B cell (primary cell): ENCODE results near the gene NAV2. TPM values are rescaled to one million over a fixed set of nuclear protein-coding genes. Genes with fewer than 3 reads are reported as not detected.

Experiments used
- ATAC-seq: fragments of 200-7000 bp; cut with Tn5 transposase; one replicate; pipeline ENCODE4 v1.10.0; 2021; ENCODE audit warnings: low read depth, mild to moderate bottlenecking, moderate number of reproducible peaks, moderate library complexity
- CTCF ChIA-PET: fragments of 350-600 bp; sonication (Branson Sonifier 250); formaldehyde crosslinking; loops from one replicate; lab custom pipeline; 2021; ENCODE audit warnings: antibody characterized with exemption, inconsistent platforms; lab: Charles Lee
- POLR2A ChIA-PET: fragments of 350-600 bp; sonication (Branson Sonifier 250); formaldehyde crosslinking; loops from one replicate; lab custom pipeline; 2021; ENCODE audit warnings: antibody characterized with exemption; lab: Charles Lee
- DNase-seq: peaks from one replicate; pipeline ENCODE4 v3.0.0; 2013
- H2AFZ ChIP-seq: 2 replicates; pipeline ENCODE4 v1.6.1; 2012; ENCODE audit warnings: mild to moderate bottlenecking, low read depth, low read length; ENCODE audit not compliant: insufficient read depth, poor library complexity, severe bottlenecking
- H3K27ac ChIP-seq, 2 donors: 1 replicate in 1 of 2; 2 replicates in 1 of 2; pipeline ENCODE4 v1.5.1; 2012 to 2013; ENCODE audit warnings: low read length in 2 of 2, mild to moderate bottlenecking in 2 of 2, moderate library complexity in 1 of 2
- H3K27me3 ChIP-seq, 4 experiments: fragments of 200-600 bp in 1 of 4; sonication (generic) in 1 of 4; replicated peaks in 1 of 4; 1 replicate in 2 of 4; 2 replicates in 2 of 4; pipeline versions ENCODE4 v1.6.1 to v1.7.0; 2013 to 2016; ENCODE audit warnings: low read length in 3 of 4, mild to moderate bottlenecking in 2 of 4, mixed read lengths in 1 of 4, moderate library complexity in 1 of 4; ENCODE audit not compliant: insufficient read depth in 4 of 4, control insufficient read depth in 3 of 4; ENCODE audit errors: control extremely low read depth in 1 of 4
- H3K36me3 ChIP-seq, 2 experiments: replicated peaks in 1 of 2; 1 replicate in 1 of 2; 2 replicates in 1 of 2; pipeline versions ENCODE4 v1.6.1 to v1.7.1; 2013; ENCODE audit warnings: low read length in 1 of 2; ENCODE audit not compliant: insufficient read depth in 2 of 2, control insufficient read depth in 1 of 2; ENCODE audit errors: control extremely low read depth in 1 of 2, extremely low read depth in 1 of 2
- H3K4me1 ChIP-seq, 2 donors: fragments of 200-600 bp in 1 of 2; sonication (generic) in 1 of 2; 1 replicate in 1 of 2; 2 replicates in 1 of 2; pipeline versions ENCODE4 v1.5.1 to v1.6.1; 2013 to 2017; ENCODE audit warnings: low read length in 2 of 2; ENCODE audit not compliant: control insufficient read depth in 2 of 2, insufficient read depth in 2 of 2
- H3K4me2 ChIP-seq: replicated peaks from 2 replicates; pipeline ENCODE3; 2012; ENCODE audit warnings: mild to moderate bottlenecking, low read depth, low read length; ENCODE audit not compliant: poor library complexity, severe bottlenecking
- H3K4me3 ChIP-seq, 5 experiments: fragments of 200-600 bp in 1 of 5; sonication (generic) in 1 of 5; 1 replicate in 3 of 5; 2 replicates in 2 of 5; pipeline versions ENCODE4 v1.5.1 to v1.7.0; 2011 to 2016; ENCODE audit warnings: low read length in 4 of 5, mild to moderate bottlenecking in 4 of 5, low read depth in 2 of 5, control low read depth in 1 of 5, moderate library complexity in 1 of 5; ENCODE audit not compliant: insufficient read depth in 1 of 5; ENCODE audit errors: control extremely low read depth in 1 of 5, extremely low read depth in 1 of 5
- H3K79me2 ChIP-seq: fragments of 200-600 bp; sonication (generic); one replicate; pipeline ENCODE4 v1.6.0; 2016; ENCODE audit warnings: low read length; ENCODE audit not compliant: control insufficient read depth, insufficient read depth
- H3K9ac ChIP-seq: fragments of 200-600 bp; sonication (generic); 2 replicates; pipeline ENCODE4 v1.6.1; 2017; ENCODE audit warnings: mild to moderate bottlenecking, low read length, moderate library complexity
- H3K9me3 ChIP-seq, 3 donors: one replicate each; pipeline versions ENCODE4 v1.6.1 to v1.7.1; 2013; ENCODE audit warnings: low read length in 2 of 3; ENCODE audit not compliant: control insufficient read depth in 2 of 3, insufficient read depth in 1 of 3; ENCODE audit errors: control extremely low read depth in 1 of 3
- H4K20me1 ChIP-seq: 2 replicates; pipeline ENCODE4 v1.6.0; 2012; ENCODE audit warnings: mild to moderate bottlenecking, low read length; ENCODE audit not compliant: insufficient read depth, control insufficient read depth, poor library complexity, severe bottlenecking
- H3K27ac Mint-ChIP-seq: one replicate; pipeline ENCODE4 v1.8.0; 2021; ENCODE audit warnings: mixed read lengths
- H3K27me3 Mint-ChIP-seq: one replicate; pipeline ENCODE4 v1.8.0; 2021; ENCODE audit warnings: mixed read lengths
- H3K4me1 Mint-ChIP-seq: one replicate; pipeline ENCODE4 v1.8.0; 2021; ENCODE audit warnings: mixed read lengths
- H3K4me3 Mint-ChIP-seq: one replicate; pipeline ENCODE4 v1.8.0; 2021; ENCODE audit warnings: mixed read lengths
- H3K9me3 Mint-ChIP-seq: one replicate; pipeline ENCODE4 v1.8.0; 2022; ENCODE audit warnings: mixed read lengths; ENCODE audit not compliant: insufficient read depth
- CTCF ChIP-seq: fragments of 200-600 bp; IDR thresholded peaks from one replicate; pipeline ENCODE4 v1.8.0; 2022; ENCODE audit warnings: antibody characterized with exemption, mild to moderate bottlenecking
- EZH2 ChIP-seq: IDR thresholded peaks from 2 replicates; pipeline ENCODE4 v1.6.1; 2012; ENCODE audit warnings: borderline replicate concordance, low read depth, mild to moderate bottlenecking, moderate library complexity, low read length; ENCODE audit not compliant: insufficient read depth, poor library complexity, severe bottlenecking
- WGBS: methylation state at CpG from one replicate; pipeline ENCODE4 v1.1.5; 2013; ENCODE audit warnings: missing lambda C conversion rate; ENCODE audit not compliant: insufficient coverage; 5-methylcytosine and 5-hydroxymethylcytosine counted together
- intact Hi-C: fragments of 100-400 bp; cut with micrococcal nuclease; formaldehyde crosslinking; loops from one replicate; pipeline ENCODE4 v1.10.0; 2022
- polyA plus RNA-seq: library from polyadenylated mRNA; depleted of rRNA; stranded (reverse); fragments of >200 nt; gene quantifications from 2 replicates; pipeline ENCODE4 v1.2.3, GENCODE V29; 2012
- total RNA-seq, 2 donors: library from RNA; stranded (reverse); fragments of 120-200 nt in 1 of 2; gene quantifications; 1 replicate in 1 of 2; 2 replicates in 1 of 2; pipeline versions ENCODE4 v1.2.3 to v1.2.4, GENCODE V29; 2013 to 2022

The NAV2 gene
- total and polyA plus RNA-seq, 2 donors (not counting 1 experiment from before 2014, with no cell fraction given) = 0.82 to 22.2 TPM

- TF ChIP-seq CTCF = no peak
- TF ChIP-seq EZH2 = no peak
- no peak overlapping the region for H3K4me2 ChIP-seq
- H3K9ac ChIP-seq = no peak overlapping the region
- no peaks in the 10 kb centered on the region for H4K20me1 ChIP-seq
- intact Hi-C loops = no loop called here
- no peak overlapping the region for H3K27ac ChIP-seq
- no peak for ATAC-seq
- H3K27me3 Mint-ChIP-seq = peaks cover 30% of the 10 kb centered on the region
- H3K4me1 ChIP-seq = no peaks in the 10 kb centered on the region
- H3K4me1 Mint-ChIP-seq = no peaks in the 10 kb centered on the region
- no peak overlapping the region for H3K27ac Mint-ChIP-seq
- H3K4me3 ChIP-seq = no peak overlapping the region
- DNase-seq = no peak
- no peaks in the 10 kb centered on the region for H3K27me3 ChIP-seq
- H3K79me2 ChIP-seq = no peaks in the 10 kb centered on the region
- WGBS = no CpG with 5 or more reads among the region's 1 CpG
- CTCF ChIA-PET = no interaction called here
- H2AFZ ChIP-seq = no peak overlapping the region
- POLR2A ChIA-PET = no interaction called here
- H3K9me3 Mint-ChIP-seq = no peaks in the 10 kb centered on the region
- H3K4me3 Mint-ChIP-seq = no peak overlapping the region
- H3K36me3 ChIP-seq = no peaks in the 10 kb centered on the region
- no peaks in the 10 kb centered on the region for H3K9me3 ChIP-seq
Measured at GRCh38 chr11:20030472-20030871, 317.8 kb downstream of the NAV2 start.

GRCh38 chr11:20031155-20032001 lies 318.7 kb downstream of the NAV2 start:
- POLR2A ChIA-PET = no interaction called here
- WGBS = 83% methylated on average over 7 of the region's 7 CpGs
- intact Hi-C loops = no loop called here
- Histone ChIP-seq H3K27me3 (no peaks in the 10 kb centered on the region), H3K36me3 (no peaks in the 10 kb centered on the region), H3K9ac (no peak overlapping the region), H3K79me2 (no peaks in the 10 kb centered on the region), H3K4me3 (no peak overlapping the region), H4K20me1 (no peaks in the 10 kb centered on the region), H2AFZ (no peak overlapping the region), H3K27ac (no peak overlapping the region), H3K9me3 (no peaks in the 10 kb centered on the region), H3K4me1 (no peaks in the 10 kb centered on the region), H3K4me2 (no peak overlapping the region)
- Mint-ChIP-seq H3K4me1 (no peaks in the 10 kb centered on the region), H3K27ac (no peak overlapping the region), H3K27me3 (peaks cover 30% of the 10 kb centered on the region), H3K4me3 (no peak overlapping the region), H3K9me3 (no peaks in the 10 kb centered on the region)
- CTCF ChIA-PET = no interaction called here
- ATAC-seq = no peak
- TF ChIP-seq EZH2 (no peak), CTCF (no peak)
- no peak for DNase-seq
